Measurements from ENCODE around the gene GPR146. TPM values are rescaled to one million over a fixed set of nuclear protein-coding genes. Genes with fewer than 3 reads are reported as not detected.
A peak's percentile ranks its signal among the peaks of the same experiment; 100 is the strongest.
"Not testable (repeated sequence)": the region's sequence is repeated elsewhere in the genome, so short reads cannot be mapped to it uniquely, and the experiment has no call there.

The GPR146 gene
- total RNA-seq, 8 experiments from 2014 or later = 1.00 to 4.6 (median 1.4) TPM

- no CpG with 5 or more reads among the region's 7 CpGs for WGBS, 10 experiments
- H3K27ac ChIP-seq; in situ Hi-C loops (cut with MboI; ENCODE audit: low pct_unique_long_range_greater_than_20kb in 2 of 9, low sequenced_read_pairs in 9 of 9, unreplicated experiment in 9 of 9); H3K4me3 ChIP-seq; ATAC-seq (replicated peaks in 6 of 8): not testable (repeated sequence)
- peaks cover 18 to 19% of the 10 kb centered on the region in 2 donors for H3K4me1 ChIP-seq (replicated peaks in 1 of 2)
Measured at GRCh38 chr7:1002445-1002844, 41.9 kb upstream of the GPR146 start.

- 60 to 80% (median 68%) methylated on average over 1 to 8 of the region's 32 CpGs; no CpG with 5 or more reads in 6 of the 10 experiments for WGBS, 10 experiments
- Histone ChIP-seq H3K4me3 (no peak overlapping the region), H3K27ac (no peak overlapping the region), H3K4me1 (replicated peaks in 1 of 2) (peaks cover 9 to 12% of the 10 kb centered on the region in 2 donors)
- in situ Hi-C loops (cut with MboI; ENCODE audit: low pct_unique_long_range_greater_than_20kb in 2 of 9, low sequenced_read_pairs in 9 of 9, unreplicated experiment in 9 of 9) = no loop called here
- ATAC-seq (replicated peaks in 6 of 8) = peak in 1 of 8 experiments; percentile 9
Measured at GRCh38 chr7:1004018-1004852, 40.1 kb upstream of the GPR146 start.

- no peak overlapping the region for H3K4me3 ChIP-seq
- in situ Hi-C loops (cut with MboI; ENCODE audit: low pct_unique_long_range_greater_than_20kb in 2 of 9, low sequenced_read_pairs in 9 of 9, unreplicated experiment in 9 of 9) = no loop called here
- ATAC-seq (replicated peaks in 6 of 8) = no peak
- H3K4me1 ChIP-seq (replicated peaks in 1 of 2) = peaks cover 8 to 12% of the 10 kb centered on the region in 2 donors
- 71 to 100% (median 91%) methylated on average over 1 to 11 of the region's 21 CpGs; no CpG with 5 or more reads in 5 of the 10 experiments for WGBS, 10 experiments
- H3K27ac ChIP-seq = no peak overlapping the region
Measured at GRCh38 chr7:1005303-1005702, 39.0 kb upstream of the GPR146 start.

GRCh38 chr7:1007901-1008300 is 36.4 kb upstream of the GPR146 start:
- H3K4me1 ChIP-seq (replicated peaks in 1 of 2) = peaks cover 2 to 9% of the 10 kb centered on the region in 2 donors
- H3K4me3 ChIP-seq = no peak overlapping the region
- in situ Hi-C loops (cut with MboI; ENCODE audit: low pct_unique_long_range_greater_than_20kb in 2 of 9, low sequenced_read_pairs in 9 of 9, unreplicated experiment in 9 of 9) = no loop called here
- H3K27ac ChIP-seq = no peak overlapping the region
- no peak for ATAC-seq (replicated peaks in 6 of 8)
- WGBS, 10 experiments = 50 to 100% (median 80%) methylated on average over 1 to 2 of the region's 15 CpGs; no CpG with 5 or more reads in 7 of the 10 experiments

GRCh38 chr7:1008733-1009363 is 35.5 kb upstream of the GPR146 start:
- Histone ChIP-seq H3K4me3 (no peak overlapping the region), H3K4me1 (replicated peaks in 1 of 2) (peaks cover 2 to 9% of the 10 kb centered on the region in 2 donors), H3K27ac (peak overlapping the region in 1 of 2 donors; percentile 26)
- WGBS, 10 experiments = 95 to 100% (median 97%) methylated on average over 1 to 19 of the region's 37 CpGs; no CpG with 5 or more reads in 3 of the 10 experiments
- no peak for ATAC-seq (replicated peaks in 6 of 8)
- in situ Hi-C loops (cut with MboI; ENCODE audit: low pct_unique_long_range_greater_than_20kb in 2 of 9, low sequenced_read_pairs in 9 of 9, unreplicated experiment in 9 of 9) = no loop called here

GRCh38 chr7:1009747-1010146 is 34.6 kb upstream of the GPR146 start:
- WGBS, 10 experiments = 100% methylated on average over 1 of the region's 22 CpGs; no CpG with 5 or more reads in 7 of the 10 experiments
- in situ Hi-C loops (cut with MboI; ENCODE audit: low pct_unique_long_range_greater_than_20kb in 2 of 9, low sequenced_read_pairs in 9 of 9, unreplicated experiment in 9 of 9) = no loop called here
- ATAC-seq (replicated peaks in 6 of 8) = no peak

GRCh38 chr7:1010226-1010625 is 34.1 kb upstream of the GPR146 start:
- Histone ChIP-seq H3K27ac (no peak overlapping the region), H3K4me1 (replicated peaks in 1 of 2) (peaks cover 2 to 11% of the 10 kb centered on the region in 2 donors), H3K4me3 (no peak overlapping the region)
- in situ Hi-C loops (cut with MboI; ENCODE audit: low pct_unique_long_range_greater_than_20kb in 2 of 9, low sequenced_read_pairs in 9 of 9, unreplicated experiment in 9 of 9) = no loop called here
- WGBS, 10 experiments = no CpG with 5 or more reads among the region's 13 CpGs
- peak in 1 of 8 experiments; percentile 1 for ATAC-seq (replicated peaks in 6 of 8)

More at GRCh38 chr7:1009747-1010146, 34.6 kb upstream of the GPR146 start:
- H3K4me3 ChIP-seq = no peak overlapping the region
- no peak overlapping the region for H3K27ac ChIP-seq
- H3K4me1 ChIP-seq (replicated peaks in 1 of 2) = peaks cover 2 to 11% of the 10 kb centered on the region in 2 donors

GRCh38 chr7:1011297-1012003 is 32.9 kb upstream of the GPR146 start:
- no peak for ATAC-seq (replicated peaks in 6 of 8)
- in situ Hi-C loops (cut with MboI; ENCODE audit: low pct_unique_long_range_greater_than_20kb in 2 of 9, low sequenced_read_pairs in 9 of 9, unreplicated experiment in 9 of 9) = no loop called here
- Histone ChIP-seq H3K4me3 (no peak overlapping the region), H3K4me1 (replicated peaks in 1 of 2) (peaks cover 6 to 16% of the 10 kb centered on the region in 2 donors), H3K27ac (no peak overlapping the region)
- WGBS, 10 experiments = 88 to 100% (median 96%) methylated on average over 1 to 3 of the region's 13 CpGs; no CpG with 5 or more reads in 6 of the 10 experiments

GRCh38 chr7:1012004-1012715 is 32.2 kb upstream of the GPR146 start:
- Histone ChIP-seq H3K27ac (no peak overlapping the region), H3K4me1 (replicated peaks in 1 of 2) (peaks cover 6 to 16% of the 10 kb centered on the region in 2 donors), H3K4me3 (no peak overlapping the region)
- 80 to 100% (median 95%) methylated on average over 1 to 6 of the region's 32 CpGs; no CpG with 5 or more reads in 6 of the 10 experiments for WGBS, 10 experiments
- in situ Hi-C loops (cut with MboI; ENCODE audit: low pct_unique_long_range_greater_than_20kb in 2 of 9, low sequenced_read_pairs in 9 of 9, unreplicated experiment in 9 of 9) = no loop called here
- no peak for ATAC-seq (replicated peaks in 6 of 8)

GRCh38 chr7:1012716-1013095 is 31.6 kb upstream of the GPR146 start:
- ATAC-seq (replicated peaks in 6 of 8) = no peak
- in situ Hi-C loops (cut with MboI; ENCODE audit: low pct_unique_long_range_greater_than_20kb in 2 of 9, low sequenced_read_pairs in 9 of 9, unreplicated experiment in 9 of 9) = no loop called here
- Histone ChIP-seq H3K4me3 (no peak overlapping the region), H3K4me1 (replicated peaks in 1 of 2) (peaks cover 6 to 16% of the 10 kb centered on the region in 2 donors), H3K27ac (no peak overlapping the region)
- WGBS, 10 experiments = no CpG with 5 or more reads among the region's 30 CpGs

- Histone ChIP-seq H3K4me1 (replicated peaks in 1 of 2) (peaks cover 6 to 16% of the 10 kb centered on the region in 2 donors), H3K4me3 (no peak overlapping the region), H3K27ac (no peak overlapping the region)
- in situ Hi-C loops (cut with MboI; ENCODE audit: low pct_unique_long_range_greater_than_20kb in 2 of 9, low sequenced_read_pairs in 9 of 9, unreplicated experiment in 9 of 9) = no loop called here
- ATAC-seq (replicated peaks in 6 of 8) = no peak
- WGBS, 10 experiments = 40 to 93% (median 84%) methylated on average over 1 to 3 of the region's 11 CpGs; no CpG with 5 or more reads in 7 of the 10 experiments
Measured at GRCh38 chr7:1013581-1013980, 30.8 kb upstream of the GPR146 start.

GRCh38 chr7:1014681-1015080 is 29.7 kb upstream of the GPR146 start:
- no peak overlapping the region for H3K27ac ChIP-seq

More at GRCh38 chr7:1014681-1015080, 29.7 kb upstream of the GPR146 start:
- no peak overlapping the region for H3K4me3 ChIP-seq
- H3K4me1 ChIP-seq (replicated peaks in 1 of 2) = peaks cover 6 to 16% of the 10 kb centered on the region in 2 donors
- no peak for ATAC-seq (replicated peaks in 6 of 8)
- in situ Hi-C loops (cut with MboI; ENCODE audit: low pct_unique_long_range_greater_than_20kb in 2 of 9, low sequenced_read_pairs in 9 of 9, unreplicated experiment in 9 of 9) = no loop called here
- WGBS, 10 experiments = 89 to 100% (median 100%) methylated on average over 2 to 7 of the region's 20 CpGs; no CpG with 5 or more reads in 7 of the 10 experiments
